GM18511 (cell line): ENCODE results near the gene CACNG8.
"Not testable (repeated sequence)": the region's sequence is repeated elsewhere in the genome, so short reads cannot be mapped to it uniquely, and the experiment has no call there.

Experiments used
- ATAC-seq: cut with Tn5 transposase; IDR thresholded peaks from one replicate; pipeline ENCODE4 v1.9.1; 2021; ENCODE audit warnings: mild to moderate bottlenecking, moderate library complexity; ENCODE audit not compliant: unreplicated experiment

The CACNG8 gene

GRCh38 chr19:53962887-53963431 lies at the start of gene CACNG8:
CACNG8 (plus strand) TSS chr19:53962937.
- ATAC-seq, result no peak

- ATAC-seq, result no peak
Observed at GRCh38 chr19:53915000-53915399, 47.7 kb upstream of the CACNG8 start.

- ATAC-seq, result no peak
Observed at GRCh38 chr19:53916004-53916403, 46.7 kb upstream of the CACNG8 start.

GRCh38 chr19:53917356-53917755 lies 45.4 kb upstream of the CACNG8 start:
- no peak for ATAC-seq

GRCh38 chr19:53927739-53928138 lies 35.0 kb upstream of the CACNG8 start:
- no peak for ATAC-seq

GRCh38 chr19:53936029-53936428 lies 26.7 kb upstream of the CACNG8 start:
- ATAC-seq, result no peak

- ATAC-seq, result no peak
Observed at GRCh38 chr19:53942001-53942786, 20.5 kb upstream of the CACNG8 start.

- no peak for ATAC-seq
Observed at GRCh38 chr19:53944416-53944815, 18.3 kb upstream of the CACNG8 start.

GRCh38 chr19:53944933-53945332 lies 17.8 kb upstream of the CACNG8 start:
- no peak for ATAC-seq

- no peak for ATAC-seq
Observed at GRCh38 chr19:53945441-53945840, 17.3 kb upstream of the CACNG8 start.

GRCh38 chr19:53945998-53946397 lies 16.7 kb upstream of the CACNG8 start:
- ATAC-seq, result no peak

- ATAC-seq, result no peak
Observed at GRCh38 chr19:53947624-53948023, 15.1 kb upstream of the CACNG8 start.

GRCh38 chr19:53948611-53949010 lies 14.1 kb upstream of the CACNG8 start:
- ATAC-seq, result not testable (repeated sequence)

- ATAC-seq, result no peak
Observed at GRCh38 chr19:53951436-53951835, 11.3 kb upstream of the CACNG8 start.

- no peak for ATAC-seq
Observed at GRCh38 chr19:53951947-53952346, 10.8 kb upstream of the CACNG8 start.

- ATAC-seq, result no peak
Observed at GRCh38 chr19:53953383-53953782, 9.4 kb upstream of the CACNG8 start.

- ATAC-seq, result no peak
Observed at GRCh38 chr19:53957448-53958167, 5.1 kb upstream of the CACNG8 start.

GRCh38 chr19:53958168-53958571 lies 4.6 kb upstream of the CACNG8 start:
- no peak for ATAC-seq

- ATAC-seq, result no peak
Observed at GRCh38 chr19:53958823-53959757, 3.6 kb upstream of the CACNG8 start.

GRCh38 chr19:53960187-53960586 lies 2.5 kb upstream of the CACNG8 start:
- no peak for ATAC-seq

- no peak for ATAC-seq
Observed at GRCh38 chr19:53960886-53961285, 1.9 kb upstream of the CACNG8 start.
